ENCODE results near the gene ANKRD28.

GRCh38 chr3:15801298-15801697, 3.5 kb upstream of the ANKRD28 start:
- no peak for TF ChIP-seq RFX5 (IDR thresholded peaks at IDR 0.05; ENCODE audit: low read length)
- TF ChIP-seq CTCF (IDR thresholded peaks at IDR 0.05), result no peak
- no peak for TF ChIP-seq TCF12 (IDR thresholded peaks at IDR 0.05)
- TF ChIP-seq TAF1 (IDR thresholded peaks at IDR 0.05; ENCODE audit: borderline replicate concordance, low read depth, low read length), result no peak
- no peak for TF ChIP-seq EP300 (IDR thresholded peaks at IDR 0.05; ENCODE audit: borderline replicate concordance in 1 of 2, low read depth in 1 of 2, low read length in 1 of 2)

All from SK-N-SH (cell line).